ENCODE results near the gene TSPAN5.

DNA sequence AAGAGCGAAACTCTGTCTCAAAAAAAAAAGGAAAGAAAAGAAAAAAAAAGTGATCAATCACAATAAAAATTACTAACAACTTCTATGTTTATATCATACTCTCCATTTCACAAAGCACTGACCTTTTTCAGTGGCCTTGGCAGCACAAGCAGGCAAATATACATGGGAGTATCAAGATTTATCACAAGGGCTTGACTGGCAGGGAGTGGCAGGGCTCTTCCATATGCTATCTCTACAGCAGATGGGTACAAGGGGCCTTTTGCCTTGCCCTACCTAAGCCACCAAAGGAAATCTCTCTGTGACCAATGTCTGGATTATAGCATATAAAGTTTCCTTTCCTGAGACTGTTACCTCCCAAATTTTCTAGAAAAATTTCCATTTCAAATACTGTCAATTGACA, 24.4 kb downstream of the TSPAN5 start:
- TF ChIP-seq, protein P1, sequence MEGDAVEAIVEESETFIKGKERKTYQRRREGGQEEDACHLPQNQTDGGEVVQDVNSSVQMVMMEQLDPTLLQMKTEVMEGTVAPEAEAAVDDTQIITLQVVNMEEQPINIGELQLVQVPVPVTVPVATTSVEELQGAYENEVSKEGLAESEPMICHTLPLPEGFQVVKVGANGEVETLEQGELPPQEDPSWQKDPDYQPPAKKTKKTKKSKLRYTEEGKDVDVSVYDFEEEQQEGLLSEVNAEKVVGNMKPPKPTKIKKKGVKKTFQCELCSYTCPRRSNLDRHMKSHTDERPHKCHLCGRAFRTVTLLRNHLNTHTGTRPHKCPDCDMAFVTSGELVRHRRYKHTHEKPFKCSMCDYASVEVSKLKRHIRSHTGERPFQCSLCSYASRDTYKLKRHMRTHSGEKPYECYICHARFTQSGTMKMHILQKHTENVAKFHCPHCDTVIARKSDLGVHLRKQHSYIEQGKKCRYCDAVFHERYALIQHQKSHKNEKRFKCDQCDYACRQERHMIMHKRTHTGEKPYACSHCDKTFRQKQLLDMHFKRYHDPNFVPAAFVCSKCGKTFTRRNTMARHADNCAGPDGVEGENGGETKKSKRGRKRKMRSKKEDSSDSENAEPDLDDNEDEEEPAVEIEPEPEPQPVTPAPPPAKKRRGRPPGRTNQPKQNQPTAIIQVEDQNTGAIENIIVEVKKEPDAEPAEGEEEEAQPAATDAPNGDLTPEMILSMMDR (IDR thresholded peaks at IDR 0.05) = no peak
- TF ChIP-seq POLR2AphosphoS5 (IDR thresholded peaks at IDR 0.05) (no peak), POLR2A (IDR thresholded peaks at IDR 0.05) (no peak)

Data from suprapubic skin (tissue), 4 donors.